DND-41 (cell line): Measurements from ENCODE around the gene UFL1.

ENCODE experiments used
- ATAC-seq: fragments of 200-7000 bp; cut with Tn5 transposase; 3 replicates; pipeline ENCODE4 v1.9.1; 2021; ENCODE audit warnings: low read depth; ENCODE audit not compliant: insufficient read depth
- DNase-seq: peaks from one replicate; pipeline ENCODE4 v3.0.0-alpha.2; 2020
- H2AFZ ChIP-seq: 2 replicates; pipeline ENCODE4 v1.6.0; 2012; ENCODE audit warnings: low read depth, low read length
- H3K27ac ChIP-seq: 2 replicates; pipeline ENCODE4 v1.5.1; 2012; ENCODE audit warnings: low read length, inconsistent platforms
- H3K27me3 ChIP-seq: fragments of 200-600 bp; sonication (generic); 2 replicates; pipeline ENCODE4 v1.6.0; 2012; ENCODE audit warnings: low read length, mild to moderate bottlenecking, inconsistent platforms; ENCODE audit not compliant: insufficient read depth, poor library complexity
- H3K36me3 ChIP-seq: 2 replicates; pipeline ENCODE4 v1.5.1; 2012; ENCODE audit warnings: low read length, inconsistent platforms; ENCODE audit not compliant: insufficient read depth
- H3K4me1 ChIP-seq: 2 replicates; pipeline ENCODE4 v1.5.1; 2012; ENCODE audit warnings: mild to moderate bottlenecking, low read length; ENCODE audit not compliant: insufficient read depth
- H3K4me2 ChIP-seq: 2 replicates; pipeline ENCODE4 v1.6.0; 2012; ENCODE audit warnings: mild to moderate bottlenecking, moderate library complexity, low read length, inconsistent platforms; ENCODE audit not compliant: insufficient read depth
- H3K4me3 ChIP-seq, 2 experiments: fragments of 200-600 bp in 1 of 2; shearing (Covaris generic) in 1 of 2; 2 replicates each; pipeline ENCODE4 v1.5.1; 2012 to 2016; ENCODE audit warnings: inconsistent platforms in 2 of 2, low read length in 2 of 2, mild to moderate bottlenecking in 2 of 2, low read depth in 1 of 2, moderate library complexity in 1 of 2
- H3K79me2 ChIP-seq: 2 replicates; pipeline ENCODE4 v1.6.0; 2012; ENCODE audit warnings: low read length, inconsistent platforms; ENCODE audit not compliant: insufficient read depth
- H3K9ac ChIP-seq: 2 replicates; pipeline ENCODE4 v1.6.0; 2012; ENCODE audit warnings: low read depth, mild to moderate bottlenecking, inconsistent platforms, low read length, moderate library complexity
- H3K9me3 ChIP-seq: 2 replicates; pipeline ENCODE4 v1.5.1; 2012; ENCODE audit warnings: low read length, moderate library complexity, mild to moderate bottlenecking, inconsistent platforms; ENCODE audit not compliant: insufficient read depth, severe bottlenecking
- H4K20me1 ChIP-seq: 2 replicates; pipeline ENCODE4 v1.6.0; 2012; ENCODE audit warnings: low read length; ENCODE audit not compliant: insufficient read depth
- EZH2 ChIP-seq: IDR thresholded peaks from 3 replicates; pipeline ENCODE4 v1.6.1; 2012; ENCODE audit warnings: borderline replicate concordance, low read depth, mild to moderate bottlenecking, moderate library complexity, low read length, inconsistent platforms; ENCODE audit not compliant: severe bottlenecking
- TF ChIP-seq, protein P1 (sequence below): IDR thresholded peaks from 2 replicates; pipeline ENCODE4 v1.5.1; 2012; ENCODE audit warnings: borderline replicate concordance, low read length, moderate library complexity, mild to moderate bottlenecking; ENCODE audit not compliant: poor library complexity, severe bottlenecking; ENCODE audit errors: extremely low read depth

Gene UFL1

DNA sequence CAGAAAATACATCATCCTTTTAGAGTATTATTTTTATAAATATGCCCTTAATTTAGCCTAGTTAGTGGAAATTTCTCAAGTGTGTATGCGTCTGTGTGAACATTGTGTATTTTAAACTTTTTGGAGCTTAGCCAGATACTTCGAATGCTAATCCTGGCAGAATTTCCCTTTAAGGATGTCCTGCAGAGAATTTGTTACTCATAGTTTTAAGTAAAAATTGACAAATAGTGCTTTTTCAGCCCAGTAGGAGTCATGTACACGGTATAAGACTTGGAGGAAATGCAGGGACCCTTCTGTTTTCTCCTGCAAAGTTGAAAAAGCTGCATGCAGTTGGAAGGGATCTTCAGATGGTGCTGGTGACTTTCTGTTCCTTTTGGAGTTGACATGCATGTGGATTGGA is 41.3 kb downstream of the UFL1 start, which contains the start of gene FHL5:
Gene FHL5, plus strand, starts transcription at position 243 of the 400 bp plus-strand sequence. CDS start 40,486 bp downstream, outside the sequence.
- TF ChIP-seq EZH2, result no peak
- TF ChIP-seq, protein P1, sequence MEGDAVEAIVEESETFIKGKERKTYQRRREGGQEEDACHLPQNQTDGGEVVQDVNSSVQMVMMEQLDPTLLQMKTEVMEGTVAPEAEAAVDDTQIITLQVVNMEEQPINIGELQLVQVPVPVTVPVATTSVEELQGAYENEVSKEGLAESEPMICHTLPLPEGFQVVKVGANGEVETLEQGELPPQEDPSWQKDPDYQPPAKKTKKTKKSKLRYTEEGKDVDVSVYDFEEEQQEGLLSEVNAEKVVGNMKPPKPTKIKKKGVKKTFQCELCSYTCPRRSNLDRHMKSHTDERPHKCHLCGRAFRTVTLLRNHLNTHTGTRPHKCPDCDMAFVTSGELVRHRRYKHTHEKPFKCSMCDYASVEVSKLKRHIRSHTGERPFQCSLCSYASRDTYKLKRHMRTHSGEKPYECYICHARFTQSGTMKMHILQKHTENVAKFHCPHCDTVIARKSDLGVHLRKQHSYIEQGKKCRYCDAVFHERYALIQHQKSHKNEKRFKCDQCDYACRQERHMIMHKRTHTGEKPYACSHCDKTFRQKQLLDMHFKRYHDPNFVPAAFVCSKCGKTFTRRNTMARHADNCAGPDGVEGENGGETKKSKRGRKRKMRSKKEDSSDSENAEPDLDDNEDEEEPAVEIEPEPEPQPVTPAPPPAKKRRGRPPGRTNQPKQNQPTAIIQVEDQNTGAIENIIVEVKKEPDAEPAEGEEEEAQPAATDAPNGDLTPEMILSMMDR, result no peak
- H3K4me1 ChIP-seq, result no peaks in the 10 kb centered on the region
- DNase-seq (no peak), ATAC-seq (no peak)
- no peak within 1 kb of the TSS for H3K4me2 ChIP-seq
- H3K36me3 ChIP-seq, result no peaks in the 10 kb centered on the region
- H3K4me3 ChIP-seq, result no peak within 1 kb of the TSS
- no peak within 1 kb of the TSS for H2AFZ ChIP-seq
- no peaks in the 10 kb centered on the region for H3K27me3 ChIP-seq
- H3K79me2 ChIP-seq, result no peaks in the 10 kb centered on the region
- no peak within 1 kb of the TSS for H3K9ac ChIP-seq
- H4K20me1 ChIP-seq, result no peaks in the 10 kb centered on the region
- H3K9me3 ChIP-seq, result no peaks in the 10 kb centered on the region
- no peak within 1 kb of the TSS for H3K27ac ChIP-seq

DNA sequence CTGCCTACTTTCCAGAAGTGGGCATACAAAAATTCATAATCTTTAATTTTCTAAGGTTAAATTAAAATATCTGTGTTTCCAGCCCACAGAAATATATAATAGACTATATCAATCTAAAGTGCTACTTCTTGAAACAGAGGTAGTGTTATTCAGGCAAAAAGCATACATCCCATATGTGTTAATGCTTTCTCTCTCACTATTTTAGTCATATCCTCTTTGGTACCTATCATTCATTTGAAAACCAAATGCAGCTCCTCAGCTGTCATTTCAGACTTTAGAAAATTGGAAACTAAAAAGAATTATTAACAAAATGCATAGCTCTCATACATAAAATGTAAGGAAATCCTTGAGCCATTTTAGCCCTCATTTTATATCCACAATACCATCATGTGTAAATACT is 42.2 kb downstream of the UFL1 start:
- Histone ChIP-seq H3K27ac (no peak overlapping the region), H3K27me3 (no peaks in the 10 kb centered on the region), H3K79me2 (no peaks in the 10 kb centered on the region), H3K9me3 (no peaks in the 10 kb centered on the region), H3K4me1 (no peaks in the 10 kb centered on the region), H3K9ac (no peak overlapping the region), H3K36me3 (no peaks in the 10 kb centered on the region), H2AFZ (no peak overlapping the region), H3K4me2 (no peak overlapping the region), H4K20me1 (no peaks in the 10 kb centered on the region), H3K4me3 (no peak overlapping the region)
- no peak for TF ChIP-seq EZH2
- TF ChIP-seq, protein P1, result no peak
- DNase-seq, result no peak
- no peak for ATAC-seq

DNA sequence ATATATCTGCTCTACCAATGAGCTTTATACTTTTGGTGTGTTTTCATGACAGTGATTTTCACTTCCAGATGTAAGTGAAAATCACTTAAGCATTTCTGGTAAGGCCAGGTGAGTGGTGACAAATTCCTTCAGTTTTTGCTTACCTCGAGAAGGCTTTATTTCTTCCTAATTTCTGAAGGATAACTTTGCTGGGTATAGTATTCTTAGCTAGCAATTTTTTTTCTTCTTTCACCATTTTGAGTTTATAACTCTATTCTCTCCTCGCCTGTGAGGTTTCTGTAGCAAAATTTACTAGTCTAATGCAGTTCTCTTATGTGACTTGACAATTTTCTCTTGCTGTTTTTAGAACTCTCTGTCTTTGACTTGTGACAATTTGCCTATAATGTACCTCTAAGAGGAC is 48.4 kb downstream of the UFL1 start:
- no peaks in the 10 kb centered on the region for H3K79me2 ChIP-seq
- no peaks in the 10 kb centered on the region for H3K36me3 ChIP-seq
- no peak overlapping the region for H3K27ac ChIP-seq
- no peaks in the 10 kb centered on the region for H4K20me1 ChIP-seq
- H3K27me3 ChIP-seq, result no peaks in the 10 kb centered on the region
- no peak for DNase-seq
- no peak overlapping the region for H3K4me3 ChIP-seq
- no peaks in the 10 kb centered on the region for H3K4me1 ChIP-seq
- peaks cover 10% of the 10 kb centered on the region for H3K9me3 ChIP-seq
- no peak overlapping the region for H3K4me2 ChIP-seq
- no peak overlapping the region for H3K9ac ChIP-seq
- no peak for ATAC-seq
- no peak overlapping the region for H2AFZ ChIP-seq
- TF ChIP-seq, protein P1, result no peak
- TF ChIP-seq EZH2, result no peak

DNA sequence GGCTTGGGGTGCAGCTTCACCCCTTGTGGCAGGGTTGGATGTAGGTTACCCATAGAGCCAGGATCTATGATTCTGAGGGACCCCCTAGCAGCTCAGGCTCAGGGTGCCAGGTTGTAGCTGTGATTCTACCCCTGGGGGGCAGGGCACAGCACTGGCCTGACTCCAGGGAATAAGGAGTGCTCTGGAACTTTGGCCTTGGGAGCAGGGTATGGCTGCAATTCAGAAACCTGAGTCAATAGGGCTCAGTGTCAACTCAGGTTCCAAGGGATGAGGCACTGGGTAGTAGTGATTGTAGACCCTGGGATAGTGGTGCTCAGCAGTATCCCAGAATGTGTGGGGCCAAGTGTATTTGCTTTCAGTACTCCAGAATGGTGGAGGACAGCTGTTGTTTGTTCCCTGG is 49.9 kb downstream of the UFL1 start:
- Histone ChIP-seq H3K4me1 (no peaks in the 10 kb centered on the region), H3K27me3 (peaks cover 3% of the 10 kb centered on the region), H4K20me1 (no peaks in the 10 kb centered on the region), H3K36me3 (no peaks in the 10 kb centered on the region), H3K27ac (no peak overlapping the region), H3K9ac (no peak overlapping the region), H3K79me2 (no peaks in the 10 kb centered on the region), H2AFZ (no peak overlapping the region), H3K4me2 (no peak overlapping the region), H3K4me3 (no peak overlapping the region), H3K9me3 (peaks cover 10% of the 10 kb centered on the region)
- DNase-seq (no peak), ATAC-seq (no peak)
- TF ChIP-seq EZH2, result no peak
- TF ChIP-seq, protein P1, result no peak
